ENCODE measurements around the gene B3GALT4.
"Not testable (repeated sequence)": the region's sequence is repeated elsewhere in the genome, so short reads cannot be mapped to it uniquely, and the experiment has no call there.

B3GALT4 gene

GRCh38 chr6:33276864-33277662 lies at the start of gene B3GALT4:
Gene B3GALT4 (plus strand): TSS chr6:33277123. CDS start chr6:33277420, 297 bp downstream.
- peak; percentile 35 to 61 for DNase-seq (ENCODE audit: low read depth in 1 of 2, low spot score in 1 of 2)

- no peak for DNase-seq (ENCODE audit: low read depth in 1 of 2, low spot score in 1 of 2)
Observed at GRCh38 chr6:33235221-33235634, 41.7 kb upstream of the B3GALT4 start.

GRCh38 chr6:33236328-33236727 lies 40.6 kb upstream of the B3GALT4 start:
- DNase-seq (ENCODE audit: low read depth in 1 of 2, low spot score in 1 of 2): no peak

- DNase-seq (ENCODE audit: low read depth in 1 of 2, low spot score in 1 of 2): no peak
Observed at GRCh38 chr6:33236852-33237251, 40.1 kb upstream of the B3GALT4 start.

- no peak for DNase-seq (ENCODE audit: low read depth in 1 of 2, low spot score in 1 of 2)
Observed at GRCh38 chr6:33237741-33238140, 39.2 kb upstream of the B3GALT4 start.

DNA sequence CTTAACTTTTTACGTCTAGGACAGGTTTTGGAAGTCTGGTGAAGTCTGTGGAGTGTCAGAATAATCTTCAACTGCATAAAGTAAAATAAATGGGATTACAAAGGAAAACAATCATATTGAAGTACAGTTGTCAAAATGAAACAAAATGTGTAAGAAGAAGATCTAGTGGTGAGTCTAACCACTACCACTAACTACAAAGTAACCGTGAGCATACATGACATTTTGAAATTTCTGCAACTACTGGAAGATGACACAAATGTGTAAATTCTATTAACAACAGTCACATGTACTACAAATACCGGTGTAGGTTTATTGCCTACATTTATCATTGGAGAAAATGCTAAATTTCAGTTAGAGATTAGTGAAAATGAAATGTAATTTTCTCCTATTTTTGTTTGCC lies 35.0 kb upstream of the B3GALT4 start:
- DNase-seq (ENCODE audit: low read depth in 1 of 2, low spot score in 1 of 2): no peak

DNA sequence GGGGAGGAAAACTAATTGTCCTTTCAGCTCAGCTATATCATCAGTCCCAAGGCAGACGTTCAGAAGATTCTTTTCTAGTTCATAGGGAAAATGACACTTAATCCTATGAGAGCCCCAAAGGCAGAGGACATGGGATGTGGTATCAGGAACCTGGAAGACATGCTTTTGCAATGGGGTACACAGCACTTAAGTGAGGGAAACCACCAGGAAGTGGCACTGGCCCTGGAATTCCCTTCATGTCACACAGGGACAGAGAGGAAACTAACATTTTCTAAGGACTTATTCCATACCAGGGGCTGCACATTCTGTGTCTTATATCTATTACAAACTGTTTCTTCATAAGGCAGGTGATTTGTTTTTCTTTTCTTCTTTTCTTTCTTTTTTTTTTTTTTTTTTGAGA lies 33.4 kb upstream of the B3GALT4 start:
- no peak for DNase-seq (ENCODE audit: low read depth in 1 of 2, low spot score in 1 of 2)

- DNase-seq (ENCODE audit: low read depth in 1 of 2, low spot score in 1 of 2): peak; percentile 80 to 86
Observed at GRCh38 chr6:33247977-33248642, 28.8 kb upstream of the B3GALT4 start.

- no peak for DNase-seq (ENCODE audit: low read depth in 1 of 2, low spot score in 1 of 2)
Observed at GRCh38 chr6:33248643-33248931, 28.3 kb upstream of the B3GALT4 start.

- DNase-seq (ENCODE audit: low read depth in 1 of 2, low spot score in 1 of 2): peak; percentile 88 to 89
Observed at GRCh38 chr6:33248932-33249731, 27.8 kb upstream of the B3GALT4 start.

DNA sequence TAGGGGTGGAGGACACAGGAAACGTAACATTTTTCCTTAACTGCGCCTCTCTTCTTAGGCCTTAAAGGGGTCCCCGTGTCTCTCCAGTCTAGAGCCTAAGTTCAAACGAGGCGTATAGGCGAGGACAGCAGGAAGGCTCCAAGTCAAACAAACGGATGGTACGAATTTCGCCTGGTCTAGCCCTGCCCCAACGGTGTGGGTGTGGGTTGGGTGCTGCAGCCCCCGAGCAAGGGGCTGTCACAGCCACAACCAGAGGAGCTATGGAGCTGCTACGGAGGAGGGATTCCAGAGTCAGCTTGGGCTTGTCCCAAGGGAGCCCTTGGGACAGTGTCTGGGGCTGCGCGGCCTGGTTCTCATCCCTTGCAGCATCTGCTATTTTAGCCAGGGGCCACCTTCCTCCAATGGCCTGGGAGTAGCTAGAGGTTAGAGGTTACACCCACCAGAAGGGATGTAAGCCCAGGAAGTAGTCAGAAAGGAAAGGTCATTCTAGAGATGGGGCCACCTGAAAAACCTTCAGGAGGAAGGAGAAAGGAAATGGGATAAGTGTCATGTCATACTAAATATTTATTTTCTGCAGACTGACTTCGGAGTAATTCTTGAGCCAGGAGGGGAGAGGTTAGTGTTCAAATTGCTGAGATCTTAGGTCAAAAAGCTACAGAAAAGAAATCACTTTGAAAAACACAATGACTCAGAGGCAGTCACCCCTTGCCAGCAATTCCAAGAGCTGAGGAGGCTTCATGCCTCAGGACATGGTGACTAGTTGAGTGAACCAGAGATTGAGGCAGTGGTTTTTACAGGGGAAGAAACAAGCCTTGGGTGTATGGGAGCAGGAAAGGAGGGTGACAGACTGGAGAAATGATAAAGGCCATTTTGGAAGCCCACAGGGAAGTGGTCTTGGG lies 26.9 kb upstream of the B3GALT4 start:
- no peak for DNase-seq (ENCODE audit: low read depth in 1 of 2, low spot score in 1 of 2)

DNA sequence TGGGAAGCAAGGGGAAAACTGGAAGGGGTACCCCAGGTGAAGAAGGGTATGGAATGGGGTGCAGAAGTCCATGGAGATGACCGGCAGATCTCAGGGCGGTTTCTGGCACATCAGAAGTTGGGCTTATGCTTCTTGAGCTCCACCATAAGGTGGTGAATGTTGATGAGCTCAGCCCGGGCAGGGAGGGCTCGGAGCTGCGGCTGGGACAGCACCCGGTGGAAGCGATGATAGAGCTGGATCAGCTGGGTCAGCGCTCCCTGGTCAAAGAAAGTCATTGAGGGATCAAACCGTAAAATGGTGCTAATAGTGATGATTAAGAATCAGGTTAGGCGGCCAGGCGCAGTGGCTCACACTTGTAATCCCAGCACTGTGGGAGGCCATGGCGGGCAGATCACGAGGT lies 26.2 kb upstream of the B3GALT4 start:
- no peak for DNase-seq (ENCODE audit: low read depth in 1 of 2, low spot score in 1 of 2)

GRCh38 chr6:33251395-33252012 lies 25.4 kb upstream of the B3GALT4 start:
- no peak for DNase-seq (ENCODE audit: low read depth in 1 of 2, low spot score in 1 of 2)

DNA sequence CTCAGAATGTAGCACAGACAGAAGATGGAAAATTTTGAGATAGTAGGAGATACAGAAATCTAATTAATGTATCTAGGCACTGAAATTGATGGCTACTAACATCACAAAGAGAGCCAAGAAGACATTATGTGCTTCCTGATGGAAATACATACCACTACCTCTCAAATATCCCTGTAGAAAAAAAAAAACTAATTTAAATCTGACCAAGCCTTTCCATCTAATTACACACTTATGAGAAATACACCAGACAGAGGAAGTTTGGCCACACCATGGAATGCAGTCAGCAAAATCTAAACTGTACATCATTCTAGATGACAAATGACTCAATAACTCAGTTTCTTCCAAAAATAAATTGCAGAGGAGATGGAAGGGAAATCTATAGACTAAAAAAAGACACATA lies 24.2 kb upstream of the B3GALT4 start:
- DNase-seq (ENCODE audit: low read depth in 1 of 2, low spot score in 1 of 2): no peak

GRCh38 chr6:33254591-33254990 lies 22.3 kb upstream of the B3GALT4 start:
- no peak for DNase-seq (ENCODE audit: low read depth in 1 of 2, low spot score in 1 of 2)

DNA sequence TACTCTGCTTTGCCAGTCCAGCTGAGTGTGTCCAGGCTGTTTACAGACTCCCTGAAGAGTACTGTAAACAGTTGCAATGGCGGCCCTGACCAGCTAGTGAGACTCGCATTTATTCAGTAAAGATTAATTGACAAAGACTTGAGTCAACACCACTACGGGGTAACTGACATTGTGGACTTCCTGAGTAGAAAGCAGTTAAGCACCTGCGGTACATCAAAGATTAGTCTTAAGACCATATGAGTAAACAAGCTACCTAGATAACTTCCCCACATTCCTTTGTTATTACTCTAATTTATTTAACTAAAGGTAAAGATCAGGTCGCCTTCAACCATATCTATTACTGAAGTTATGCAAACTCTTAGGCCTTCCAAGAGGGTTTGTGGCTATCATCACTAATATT lies 17.9 kb upstream of the B3GALT4 start:
- no peak for DNase-seq (ENCODE audit: low read depth in 1 of 2, low spot score in 1 of 2)

GRCh38 chr6:33262490-33262889 lies 14.4 kb upstream of the B3GALT4 start:
- DNase-seq (ENCODE audit: low read depth in 1 of 2, low spot score in 1 of 2): not testable (repeated sequence)

DNA sequence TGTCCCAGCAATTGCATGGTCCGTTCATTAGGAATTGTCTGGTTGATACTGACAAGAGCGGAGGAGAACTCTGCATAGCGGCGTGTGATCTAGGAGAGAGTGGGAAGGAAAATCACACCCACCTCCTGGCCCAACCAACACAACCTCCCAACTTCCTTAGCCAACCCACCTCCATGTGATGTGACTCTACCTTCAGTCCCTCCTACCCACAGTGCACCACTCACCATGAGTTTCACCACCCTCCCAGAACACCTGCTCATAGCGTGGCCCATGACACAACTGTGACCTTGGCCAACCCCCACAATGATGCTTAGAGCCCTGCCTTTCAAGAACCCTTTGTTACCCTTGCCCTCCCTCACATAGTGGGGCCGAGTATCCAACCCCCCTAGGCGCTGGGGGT lies 12.9 kb upstream of the B3GALT4 start:
- no peak for DNase-seq (ENCODE audit: low read depth in 1 of 2, low spot score in 1 of 2)

- no peak for DNase-seq (ENCODE audit: low read depth in 1 of 2, low spot score in 1 of 2)
Observed at GRCh38 chr6:33271117-33271467, 5.8 kb upstream of the B3GALT4 start.

GRCh38 chr6:33271468-33272274 lies 5.3 kb upstream of the B3GALT4 start, which contains the start of the genes RPS18 and VPS52:
Gene RPS18 (plus strand): TSS chr6:33272075. CDS start chr6:33272120, 45 bp downstream.
Gene VPS52 (minus strand): TSS chr6:33271876. CDS start chr6:33271675, 201 bp downstream.
- DNase-seq (ENCODE audit: low read depth in 1 of 2, low spot score in 1 of 2): peak; percentile 71 to 84

All from activated T-helper 1 cell treated with anti-CD3 and anti-CD28 coated beads, Interleukin-2, amount 50 U/mL, for 16 hours (primary cell).